Measurements from ENCODE around the gene PPP2R2D.

- TF ChIP-seq GLIS3 (CRISPR knock-in tag; IDR thresholded peaks at IDR 0.05) (no peak), PATZ1 (CRISPR knock-in tag; IDR thresholded peaks at IDR 0.05; ENCODE audit: borderline replicate concordance) (no peak), ZNF70 (CRISPR knock-in tag; IDR thresholded peaks at IDR 0.05) (no peak), ZFP3 (CRISPR knock-in tag; IDR thresholded peaks at IDR 0.05) (no peak), CREB5 (CRISPR knock-in tag; IDR thresholded peaks at IDR 0.05; ENCODE audit: low read depth) (no peak), POU6F1 (CRISPR knock-in tag; IDR thresholded peaks at IDR 0.05; ENCODE audit: borderline replicate concordance, low read depth) (no peak), ZNF565 (CRISPR knock-in tag; conservative IDR thresholded peaks at IDR 0.05; ENCODE audit: low read depth) (no peak), TOX (CRISPR knock-in tag; IDR thresholded peaks at IDR 0.05; ENCODE audit: borderline replicate concordance) (no peak), OSR1 (CRISPR knock-in tag; IDR thresholded peaks at IDR 0.05) (no peak), ARNTL (CRISPR knock-in tag; IDR thresholded peaks at IDR 0.05; ENCODE audit: borderline replicate concordance, low read depth) (no peak)
Measured at GRCh38 chr10:131852823-131853609, 47.8 kb upstream of the PPP2R2D start.

All from SK-N-SH treated with all-trans-retinoic acid at 6 μM for 48 hours (cell line).